NCI-H226 (cell line): ENCODE results near the gene KRTAP5-1.
A peak's percentile ranks its signal among the peaks of the same experiment; 100 is the strongest.
"Not testable (repeated sequence)": the region's sequence is repeated elsewhere in the genome, so short reads cannot be mapped to it uniquely, and the experiment has no call there.

Experiments
- DNase-seq: peaks from one replicate; pipeline ENCODE4 v3.0.0-alpha.2; 2015

KRTAP5-1 gene

GRCh38 chr11:1600626-1601025 is 15.5 kb upstream of the KRTAP5-1 start:
- DNase-seq = no peak

GRCh38 chr11:1598816-1599215 is 13.7 kb upstream of the KRTAP5-1 start:
- DNase-seq = no peak

- not testable (repeated sequence) for DNase-seq
These were observed 13.3 kb upstream of the KRTAP5-1 start for GRCh38 chr11:1598406-1598805.

GRCh38 chr11:1597994-1598380 is 12.9 kb upstream of the KRTAP5-1 start, which contains the start of gene KRTAP5-2:
Gene KRTAP5-2 (minus strand): TSS chr11:1598294. CDS start chr11:1598250, 44 bp downstream.
- no peak for DNase-seq

GRCh38 chr11:1597331-1597993 is 12.4 kb upstream of the KRTAP5-1 start:
- DNase-seq = no peak

GRCh38 chr11:1596576-1597121 is 11.6 kb upstream of the KRTAP5-1 start:
- DNase-seq = not testable (repeated sequence)

- not testable (repeated sequence) for DNase-seq
These were observed 11.0 kb upstream of the KRTAP5-1 start for GRCh38 chr11:1595994-1596575.

GRCh38 chr11:1592628-1593027 is 7.5 kb upstream of the KRTAP5-1 start:
- DNase-seq = no peak

GRCh38 chr11:1589996-1590395 is 4.9 kb upstream of the KRTAP5-1 start:
- no peak for DNase-seq

GRCh38 chr11:1589191-1589963 is 4.3 kb upstream of the KRTAP5-1 start:
- not testable (repeated sequence) for DNase-seq

GRCh38 chr11:1586699-1587098 is 1.6 kb upstream of the KRTAP5-1 start:
- no peak for DNase-seq

- not testable (repeated sequence) for DNase-seq
These were observed 2.2 kb downstream of the KRTAP5-1 start for GRCh38 chr11:1582909-1583308.

GRCh38 chr11:1581976-1582375 is 3.1 kb downstream of the KRTAP5-1 start:
- DNase-seq = no peak

GRCh38 chr11:1576825-1577224 is 8.3 kb downstream of the KRTAP5-1 start:
- no peak for DNase-seq

GRCh38 chr11:1575756-1576155 is 9.3 kb downstream of the KRTAP5-1 start:
- not testable (repeated sequence) for DNase-seq

GRCh38 chr11:1574933-1575242 is 10.2 kb downstream of the KRTAP5-1 start:
- no peak for DNase-seq

- peak; percentile 30 for DNase-seq
These were observed 10.7 kb downstream of the KRTAP5-1 start for GRCh38 chr11:1574238-1574932.

GRCh38 chr11:1573903-1574237 is 11.2 kb downstream of the KRTAP5-1 start:
- no peak for DNase-seq

GRCh38 chr11:1573077-1573902 is 11.8 kb downstream of the KRTAP5-1 start:
- DNase-seq = no peak

GRCh38 chr11:1572197-1573076 is 12.6 kb downstream of the KRTAP5-1 start, which contains the start of gene DUSP8:
Gene DUSP8 (minus strand): TSS chr11:1572271. CDS start chr11:1565826, 6,445 bp downstream.
- DNase-seq = peak; percentile 67

- no peak for DNase-seq
These were observed 13.3 kb downstream of the KRTAP5-1 start for GRCh38 chr11:1571760-1572196.
